Caco-2 (cell line): Measurements from ENCODE around the gene TMEM132D. TPM values are rescaled to one million over a fixed set of nuclear protein-coding genes. Genes with fewer than 3 reads are reported as not detected.

Experiments
- BruUV-seq: library from RNA; stranded (reverse); fragments of 400-500 nt; replicated peaks from 2 replicates; lab custom pipeline; 2021; lab: Mats Ljungman, UMichigan
- CTCF ChIA-PET: fragments of 300-600 bp; sonication (Branson Sonifier 250); formaldehyde crosslinking; loops from one replicate; lab custom pipeline; 2022; ENCODE audit warnings: antibody characterized with exemption; lab: Charles Lee
- POLR2A ChIA-PET: fragments of 300-600 bp; sonication (Branson Sonifier 250); formaldehyde crosslinking; loops from one replicate; lab custom pipeline; 2022; ENCODE audit warnings: antibody characterized with exemption; lab: Charles Lee
- DNase-seq, 2 experiments: peaks; one replicate each; pipeline versions ENCODE4 v3.0.0 to v3.0.0-alpha.2; 2020 to 2022
- H3K27me3 ChIP-seq: replicated peaks from 2 replicates; pipeline ENCODE4 v1.6.0; 2011; ENCODE audit warnings: low read length; ENCODE audit not compliant: control insufficient read depth, insufficient read depth
- H3K36me3 ChIP-seq: 2 replicates; pipeline ENCODE4 v1.5.1; 2011; ENCODE audit warnings: low read length; ENCODE audit not compliant: control insufficient read depth, insufficient read depth
- H3K4me1 ChIP-seq: fragments of 250-450 bp; sonication (Bioruptor Pico); 2 replicates; pipeline ENCODE4 v1.5.1; 2020; ENCODE audit warnings: mild to moderate bottlenecking
- H3K4me3 ChIP-seq: 2 replicates; pipeline ENCODE4 v1.5.1; 2011; ENCODE audit warnings: low read depth, mild to moderate bottlenecking, control low read depth, low read length
- H3K9me3 ChIP-seq: fragments of 250-450 bp; sonication (Bioruptor Pico); 2 replicates; pipeline ENCODE4 v1.5.1; 2020; ENCODE audit warnings: mild to moderate bottlenecking, moderate library complexity
- H3K27ac Mint-ChIP-seq: one replicate; pipeline ENCODE4 v1.8.0; 2022; ENCODE audit warnings: mixed read lengths; ENCODE audit not compliant: unreplicated experiment
- H3K27me3 Mint-ChIP-seq: one replicate; pipeline ENCODE4 v1.8.0; 2022; ENCODE audit warnings: mixed read lengths; ENCODE audit not compliant: insufficient read depth, unreplicated experiment
- H3K36me3 Mint-ChIP-seq: one replicate; pipeline ENCODE4 v1.8.0; 2022; ENCODE audit warnings: mild to moderate bottlenecking, mixed read lengths; ENCODE audit not compliant: insufficient read depth, unreplicated experiment
- H3K4me1 Mint-ChIP-seq: one replicate; pipeline ENCODE4 v1.8.0; 2022; ENCODE audit warnings: low read depth, mixed read lengths; ENCODE audit not compliant: unreplicated experiment
- H3K4me3 Mint-ChIP-seq: one replicate; pipeline ENCODE4 v1.8.0; 2022; ENCODE audit warnings: mild to moderate bottlenecking, moderate library complexity, mixed read lengths; ENCODE audit not compliant: unreplicated experiment
- H3K9me3 Mint-ChIP-seq: one replicate; pipeline ENCODE4 v1.8.0; 2022; ENCODE audit warnings: mixed read lengths; ENCODE audit not compliant: unreplicated experiment
- intact Hi-C: fragments of 100-400 bp; cut with micrococcal nuclease; formaldehyde crosslinking; loops from one replicate; pipeline ENCODE4 v1.10.0; 2022; ENCODE audit not compliant: unreplicated experiment
- total RNA-seq: library from RNA; stranded (reverse); gene quantifications from 2 replicates; pipeline ENCODE4 v1.2.3, GENCODE V29; 2022
- TF ChIP-seq, protein P1 (sequence below), 2 experiments: fragments of 200-600 bp in 1 of 2; IDR thresholded peaks; 1 replicate in 1 of 2; 2 replicates in 1 of 2; pipeline versions ENCODE4 v1.5.1 to v1.8.0; 2011 to 2022; ENCODE audit warnings: antibody characterized with exemption in 1 of 2, control low read depth in 1 of 2, inconsistent platforms in 1 of 2, low read depth in 1 of 2, low read length in 1 of 2, mild to moderate bottlenecking in 1 of 2, moderate library complexity in 1 of 2; ENCODE audit not compliant: insufficient read depth in 1 of 2, severe bottlenecking in 1 of 2, unreplicated experiment in 1 of 2

Gene TMEM132D
- total RNA-seq, 1 experiment from 2014 or later = not detected

DNA sequence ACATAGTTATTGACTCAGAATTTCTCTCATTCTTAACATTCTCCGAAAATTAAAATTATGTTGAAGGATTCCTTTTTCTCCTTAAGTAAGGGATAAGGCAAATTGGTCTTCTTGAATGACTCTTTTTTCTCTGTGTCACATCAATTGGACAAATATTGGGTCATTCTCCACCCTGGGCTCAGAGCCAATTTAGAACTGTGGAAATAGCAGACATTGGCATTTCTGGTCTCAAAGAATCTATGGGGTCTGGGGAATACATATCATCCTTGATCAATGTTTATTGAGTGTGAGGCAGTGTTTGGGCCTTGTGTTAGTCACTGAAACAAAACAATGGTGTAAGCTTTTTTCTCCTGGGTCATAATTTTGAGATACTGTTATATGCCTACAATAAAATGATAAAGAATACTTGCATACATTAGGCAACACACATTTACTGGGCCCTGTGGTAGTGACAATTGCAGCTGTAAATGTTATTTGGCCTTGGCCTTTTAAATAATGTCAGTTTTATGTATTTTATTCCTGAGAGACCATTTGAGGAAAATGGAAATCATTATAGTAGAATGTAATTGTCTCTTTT, 414.6 kb downstream of the TMEM132D start:
- H3K36me3 ChIP-seq = no peaks in the 10 kb centered on the region
- Mint-ChIP-seq H3K27ac (no peak overlapping the region), H3K27me3 (no peaks in the 10 kb centered on the region), H3K4me3 (no peak overlapping the region), H3K36me3 (no peaks in the 10 kb centered on the region), H3K9me3 (peaks cover under 1% of the 10 kb centered on the region), H3K4me1 (no peaks in the 10 kb centered on the region)
- no peak overlapping the region for H3K4me3 ChIP-seq
- H3K4me1 ChIP-seq = no peaks in the 10 kb centered on the region
- no TSS peak for BruUV-seq
- TF ChIP-seq, protein P1, sequence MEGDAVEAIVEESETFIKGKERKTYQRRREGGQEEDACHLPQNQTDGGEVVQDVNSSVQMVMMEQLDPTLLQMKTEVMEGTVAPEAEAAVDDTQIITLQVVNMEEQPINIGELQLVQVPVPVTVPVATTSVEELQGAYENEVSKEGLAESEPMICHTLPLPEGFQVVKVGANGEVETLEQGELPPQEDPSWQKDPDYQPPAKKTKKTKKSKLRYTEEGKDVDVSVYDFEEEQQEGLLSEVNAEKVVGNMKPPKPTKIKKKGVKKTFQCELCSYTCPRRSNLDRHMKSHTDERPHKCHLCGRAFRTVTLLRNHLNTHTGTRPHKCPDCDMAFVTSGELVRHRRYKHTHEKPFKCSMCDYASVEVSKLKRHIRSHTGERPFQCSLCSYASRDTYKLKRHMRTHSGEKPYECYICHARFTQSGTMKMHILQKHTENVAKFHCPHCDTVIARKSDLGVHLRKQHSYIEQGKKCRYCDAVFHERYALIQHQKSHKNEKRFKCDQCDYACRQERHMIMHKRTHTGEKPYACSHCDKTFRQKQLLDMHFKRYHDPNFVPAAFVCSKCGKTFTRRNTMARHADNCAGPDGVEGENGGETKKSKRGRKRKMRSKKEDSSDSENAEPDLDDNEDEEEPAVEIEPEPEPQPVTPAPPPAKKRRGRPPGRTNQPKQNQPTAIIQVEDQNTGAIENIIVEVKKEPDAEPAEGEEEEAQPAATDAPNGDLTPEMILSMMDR (IDR thresholded peaks at IDR 0.05; ENCODE audit: insufficient read depth in 1 of 2, low read depth in 1 of 2, low read length in 1 of 2, severe bottlenecking in 1 of 2, unreplicated experiment in 1 of 2) = no peak
- ChIA-PET CTCF (no interaction called here), POLR2A (no interaction called here)
- no peak for DNase-seq
- intact Hi-C loops = no loop called here
- no peaks in the 10 kb centered on the region for H3K27me3 ChIP-seq
- no peaks in the 10 kb centered on the region for H3K9me3 ChIP-seq

GRCh38 chr12:129486931-129487330, 416.9 kb downstream of the TMEM132D start:
- BruUV-seq = no TSS peak
- no peak for DNase-seq
- TF ChIP-seq, protein P1 (IDR thresholded peaks at IDR 0.05; ENCODE audit: insufficient read depth in 1 of 2, low read depth in 1 of 2, low read length in 1 of 2, severe bottlenecking in 1 of 2, unreplicated experiment in 1 of 2) = no peak
- H3K9me3 Mint-ChIP-seq = no peaks in the 10 kb centered on the region
- H3K27me3 Mint-ChIP-seq = no peaks in the 10 kb centered on the region
- Histone ChIP-seq H3K36me3 (no peaks in the 10 kb centered on the region), H3K27me3 (no peaks in the 10 kb centered on the region), H3K9me3 (no peaks in the 10 kb centered on the region), H3K4me1 (no peaks in the 10 kb centered on the region), H3K4me3 (no peak overlapping the region)
- no peak overlapping the region for H3K27ac Mint-ChIP-seq
- H3K4me1 Mint-ChIP-seq = no peaks in the 10 kb centered on the region
- H3K36me3 Mint-ChIP-seq = no peaks in the 10 kb centered on the region
- CTCF ChIA-PET = no interaction called here
- intact Hi-C loops = no loop called here
- POLR2A ChIA-PET = no interaction called here
- no peak overlapping the region for H3K4me3 Mint-ChIP-seq

- Mint-ChIP-seq H3K4me1 (no peaks in the 10 kb centered on the region), H3K27ac (no peak overlapping the region), H3K4me3 (no peak overlapping the region), H3K9me3 (no peaks in the 10 kb centered on the region), H3K36me3 (no peaks in the 10 kb centered on the region), H3K27me3 (no peaks in the 10 kb centered on the region)
- DNase-seq = no peak
- TF ChIP-seq, protein P1 (IDR thresholded peaks at IDR 0.05; ENCODE audit: insufficient read depth in 1 of 2, low read depth in 1 of 2, low read length in 1 of 2, severe bottlenecking in 1 of 2, unreplicated experiment in 1 of 2) = no peak
- Histone ChIP-seq H3K4me3 (no peak overlapping the region), H3K36me3 (no peaks in the 10 kb centered on the region), H3K4me1 (no peaks in the 10 kb centered on the region), H3K27me3 (no peaks in the 10 kb centered on the region), H3K9me3 (no peaks in the 10 kb centered on the region)
- intact Hi-C loops = no loop called here
- POLR2A ChIA-PET = no interaction called here
- CTCF ChIA-PET = interaction anchor here (0.8 kb wide), 1 partner anchor 220 kb away, joined by 3 read pairs; no protein-coding TSS in a partner anchor
- no TSS peak for BruUV-seq
Measured at GRCh38 chr12:129483111-129483893, 420.5 kb downstream of the TMEM132D start.
